Measurements from ENCODE around the gene OR52I1.

DNA sequence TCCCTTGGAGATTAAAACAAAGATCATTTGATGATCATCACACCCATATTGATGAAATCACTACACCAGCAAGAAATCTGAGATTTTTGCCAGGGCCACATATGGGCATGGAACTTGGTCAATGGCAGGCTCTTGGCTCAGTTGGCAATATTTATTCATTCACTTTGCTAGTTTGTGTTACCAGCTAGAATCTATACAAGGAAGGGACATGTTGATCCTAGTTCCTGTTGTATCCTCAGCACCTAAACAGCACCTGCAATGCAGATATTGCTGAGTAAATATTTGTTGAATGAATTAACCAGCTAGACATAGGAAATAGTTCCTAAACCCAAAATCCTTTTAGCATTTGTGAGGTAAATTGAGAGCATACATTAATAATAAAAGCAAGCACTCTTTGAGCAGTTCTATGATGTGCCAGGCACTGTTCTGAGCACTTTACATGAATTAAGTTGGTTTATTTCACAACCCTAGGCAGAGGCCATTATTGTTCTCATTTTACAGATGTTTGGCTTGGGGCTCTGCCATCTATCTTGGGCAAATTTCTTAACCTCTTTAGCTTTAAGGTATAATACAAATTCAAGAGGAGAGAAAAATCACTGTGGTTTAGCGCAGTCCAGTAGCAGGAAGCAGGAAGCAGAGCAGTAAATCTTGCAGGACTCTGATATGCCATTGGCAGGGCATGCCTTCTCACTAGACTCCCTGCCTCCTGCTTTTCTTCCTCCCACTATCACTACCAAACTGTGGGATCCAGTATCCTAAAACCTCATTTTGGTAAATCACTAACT, 12.6 kb downstream of the OR52I1 start:
- TF ChIP-seq BHLHE40 (IDR thresholded peaks at IDR 0.05; ENCODE audit: borderline replicate concordance) (no peak), SUZ12 (IDR thresholded peaks at IDR 0.05) (no peak), TARDBP (IDR thresholded peaks at IDR 0.05) (no peak), L3MBTL2 (conservative IDR thresholded peaks at IDR 0.05) (no peak)
- TF ChIP-seq, protein P1, sequence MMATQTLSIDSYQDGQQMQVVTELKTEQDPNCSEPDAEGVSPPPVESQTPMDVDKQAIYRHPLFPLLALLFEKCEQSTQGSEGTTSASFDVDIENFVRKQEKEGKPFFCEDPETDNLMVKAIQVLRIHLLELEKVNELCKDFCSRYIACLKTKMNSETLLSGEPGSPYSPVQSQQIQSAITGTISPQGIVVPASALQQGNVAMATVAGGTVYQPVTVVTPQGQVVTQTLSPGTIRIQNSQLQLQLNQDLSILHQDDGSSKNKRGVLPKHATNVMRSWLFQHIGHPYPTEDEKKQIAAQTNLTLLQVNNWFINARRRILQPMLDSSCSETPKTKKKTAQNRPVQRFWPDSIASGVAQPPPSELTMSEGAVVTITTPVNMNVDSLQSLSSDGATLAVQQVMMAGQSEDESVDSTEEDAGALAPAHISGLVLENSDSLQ (IDR thresholded peaks at IDR 0.05), result no peak
